Epithelial cell of prostate (primary cell): ENCODE results near the gene CYTL1.
"Not testable (repeated sequence)": the region's sequence is repeated elsewhere in the genome, so short reads cannot be mapped to it uniquely, and the experiment has no call there.

Source experiments
- DNase-seq: peaks from one replicate; pipeline ENCODE4 v3.0.0-alpha.2; 2011; ENCODE audit warnings: low read depth, low spot score
- H3K27ac ChIP-seq: fragments of 450-650 bp; 2 replicates; pipeline ENCODE4 v1.5.1; 2017; ENCODE audit warnings: mild to moderate bottlenecking

Gene CYTL1

GRCh38 chr4:5036239-5036638 lies 17.0 kb upstream of the CYTL1 start:
- no peak overlapping the region for H3K27ac ChIP-seq
- no peak for DNase-seq

- no peak for DNase-seq
- no peak overlapping the region for H3K27ac ChIP-seq
Measured at GRCh38 chr4:5034206-5034605, 14.9 kb upstream of the CYTL1 start.

- DNase-seq = no peak
- no peak overlapping the region for H3K27ac ChIP-seq
Measured at GRCh38 chr4:5033281-5033841, 14.1 kb upstream of the CYTL1 start.

GRCh38 chr4:5032813-5033212 lies 13.6 kb upstream of the CYTL1 start:
- no peak for DNase-seq
- H3K27ac ChIP-seq = no peak overlapping the region

GRCh38 chr4:5030927-5031326 lies 11.7 kb upstream of the CYTL1 start:
- H3K27ac ChIP-seq = no peak overlapping the region
- DNase-seq = no peak

- H3K27ac ChIP-seq = no peak overlapping the region
Measured at GRCh38 chr4:5030221-5030620, 11.0 kb upstream of the CYTL1 start.

GRCh38 chr4:5029447-5029846 lies 10.2 kb upstream of the CYTL1 start:
- no peak overlapping the region for H3K27ac ChIP-seq
- no peak for DNase-seq

More at GRCh38 chr4:5030221-5030620, 11.0 kb upstream of the CYTL1 start:
- no peak for DNase-seq

GRCh38 chr4:5028480-5028879 lies 9.2 kb upstream of the CYTL1 start:
- no peak for DNase-seq
- H3K27ac ChIP-seq = no peak overlapping the region

- no peak for DNase-seq
- H3K27ac ChIP-seq = no peak overlapping the region
Measured at GRCh38 chr4:5027346-5027745, 8.1 kb upstream of the CYTL1 start.

GRCh38 chr4:5026371-5026770 lies 7.1 kb upstream of the CYTL1 start:
- DNase-seq = no peak
- H3K27ac ChIP-seq = no peak overlapping the region

- DNase-seq = no peak
- no peak overlapping the region for H3K27ac ChIP-seq
Measured at GRCh38 chr4:5024673-5025072, 5.4 kb upstream of the CYTL1 start.

- DNase-seq = no peak
- no peak overlapping the region for H3K27ac ChIP-seq
Measured at GRCh38 chr4:5021546-5021945, 2.3 kb upstream of the CYTL1 start.

GRCh38 chr4:5020341-5020740 lies 1.1 kb upstream of the CYTL1 start:
- no peak for DNase-seq
- no peak overlapping the region for H3K27ac ChIP-seq

- DNase-seq = no peak
Measured at GRCh38 chr4:5019796-5020195, 538 bp upstream of the CYTL1 start.

GRCh38 chr4:5018603-5019002 lies 655 bp downstream of the CYTL1 start:
- no peak overlapping the region for H3K27ac ChIP-seq
- DNase-seq = no peak

More at GRCh38 chr4:5019796-5020195, 538 bp upstream of the CYTL1 start:
- H3K27ac ChIP-seq = no peak overlapping the region

- DNase-seq = no peak
Measured at GRCh38 chr4:5018096-5018495, 1.2 kb downstream of the CYTL1 start.

GRCh38 chr4:5014007-5014682 lies 5.1 kb downstream of the CYTL1 start:
- DNase-seq = no peak
- no peak overlapping the region for H3K27ac ChIP-seq

More at GRCh38 chr4:5018096-5018495, 1.2 kb downstream of the CYTL1 start:
- no peak overlapping the region for H3K27ac ChIP-seq

GRCh38 chr4:5012958-5013357 lies 6.3 kb downstream of the CYTL1 start:
- H3K27ac ChIP-seq = no peak overlapping the region
- no peak for DNase-seq

- no peak overlapping the region for H3K27ac ChIP-seq
- no peak for DNase-seq
Measured at GRCh38 chr4:5012244-5012898, 6.9 kb downstream of the CYTL1 start.

- DNase-seq = no peak
- no peak overlapping the region for H3K27ac ChIP-seq
Measured at GRCh38 chr4:5010984-5011383, 8.3 kb downstream of the CYTL1 start.

- H3K27ac ChIP-seq = no peak overlapping the region
- DNase-seq = no peak
Measured at GRCh38 chr4:5009796-5010195, 9.5 kb downstream of the CYTL1 start.

GRCh38 chr4:5006932-5007331 lies 12.3 kb downstream of the CYTL1 start:
- not testable (repeated sequence) for H3K27ac ChIP-seq, DNase-seq
